H1 (cell line): ENCODE measurements around the gene NME4. TPM values are rescaled to one million over a fixed set of nuclear protein-coding genes. Genes with fewer than 3 reads are reported as not detected.

Source experiments
- CTCF ChIA-PET: fragments of 300-600 bp; sonication (Branson Sonifier 250); formaldehyde crosslinking; loops from one replicate; lab custom pipeline; 2021; ENCODE audit not compliant: partially characterized antibody; lab: Charles Lee
- POLR2A ChIA-PET: fragments of 300-600 bp; sonication (Branson Sonifier 250); formaldehyde crosslinking; loops from one replicate; lab custom pipeline; 2021; ENCODE audit warnings: inconsistent platforms; ENCODE audit not compliant: partially characterized antibody; lab: Charles Lee
- DNase-seq, 2 experiments: peaks; one replicate each; pipeline versions ENCODE4 v3.0.0 to v3.0.0-alpha.2; 2010 to 2022; ENCODE audit warnings: low spot score in 2 of 2, low read depth in 1 of 2, mixed read lengths in 1 of 2
- FAIRE-seq: peaks from 2 replicates; lab custom pipeline; 2011; peaks lifted over from hg19 to GRCh38; lab: Jason Lieb, UNC
- H2AFZ ChIP-seq: 2 replicates; pipeline ENCODE4 v1.8.1; 2012; ENCODE audit warnings: low read length, inconsistent platforms
- H2AK5ac ChIP-seq: 2 replicates; pipeline ENCODE4 v1.6.1; 2013; ENCODE audit warnings: low read depth, low read length
- H2BK120ac ChIP-seq: replicated peaks from 2 replicates; pipeline ENCODE3; 2013; ENCODE audit warnings: low read depth, low read length, inconsistent platforms
- H2BK12ac ChIP-seq: 2 replicates; pipeline ENCODE4 v1.6.1; 2013; ENCODE audit warnings: low read depth, low read length
- H2BK15ac ChIP-seq: 2 replicates; pipeline ENCODE4 v1.6.1; 2013; ENCODE audit warnings: low read length
- H2BK20ac ChIP-seq: 2 replicates; pipeline ENCODE4 v1.6.1; 2013; ENCODE audit warnings: low read length
- H2BK5ac ChIP-seq: 2 replicates; pipeline ENCODE4 v1.6.1; 2013; ENCODE audit warnings: low read depth, low read length
- H3K14ac ChIP-seq: 2 replicates; pipeline ENCODE4 v1.6.1; 2013; ENCODE audit warnings: inconsistent platforms; ENCODE audit not compliant: insufficient read length
- H3K18ac ChIP-seq: 2 replicates; pipeline ENCODE4 v1.6.1; 2013; ENCODE audit warnings: low read length; ENCODE audit errors: extremely low read depth
- H3K23ac ChIP-seq: 2 replicates; pipeline ENCODE4 v1.6.1; 2013; ENCODE audit warnings: inconsistent platforms; ENCODE audit not compliant: insufficient read length
- H3K23me2 ChIP-seq: 2 replicates; pipeline ENCODE4 v1.6.1; 2013; ENCODE audit warnings: low read depth, low read length
- H3K27ac ChIP-seq: 2 replicates; pipeline ENCODE4 v1.6.1; 2011; ENCODE audit warnings: low read depth, low read length, inconsistent platforms
- H3K27me3 ChIP-seq, 4 experiments: replicated peaks in 1 of 4; 1 replicate in 1 of 4; 2 replicates in 3 of 4; pipeline versions ENCODE4 v1.6.1 to v1.8.1; 2011 to 2013; ENCODE audit warnings: low read length in 3 of 4, mild to moderate bottlenecking in 3 of 4, inconsistent platforms in 2 of 4, mixed read lengths in 2 of 4, moderate library complexity in 1 of 4; ENCODE audit not compliant: control insufficient read depth in 3 of 4, insufficient read depth in 3 of 4; ENCODE audit errors: extremely low read depth in 1 of 4
- H3K36me3 ChIP-seq, 4 experiments: 2 replicates each; pipeline versions ENCODE4 v1.6.1 to v1.8.1; 2011 to 2013; ENCODE audit warnings: mild to moderate bottlenecking in 4 of 4, low read length in 3 of 4, moderate library complexity in 2 of 4, control low read depth in 1 of 4, inconsistent platforms in 1 of 4; ENCODE audit not compliant: insufficient read depth in 4 of 4, control insufficient read depth in 2 of 4
- H3K4ac ChIP-seq: replicated peaks from 2 replicates; pipeline ENCODE3; 2013; ENCODE audit warnings: low read length, low read depth, mixed read lengths, inconsistent platforms; ENCODE audit not compliant: insufficient read length
- H3K4me1 ChIP-seq, 4 experiments: replicated peaks in 1 of 4; 1 replicate in 1 of 4; 2 replicates in 3 of 4; pipeline versions ENCODE4 v1.6.1 to v1.8.1; 2011 to 2013; ENCODE audit warnings: low read length in 3 of 4, inconsistent platforms in 2 of 4, mixed read lengths in 1 of 4; ENCODE audit not compliant: insufficient read depth in 4 of 4, control insufficient read depth in 3 of 4
- H3K4me2 ChIP-seq, 2 experiments: 2 replicates each; pipeline versions ENCODE4 v1.6.1 to v1.8.1; 2011 to 2013; ENCODE audit warnings: low read depth in 2 of 2, low read length in 2 of 2, control low read depth in 1 of 2, inconsistent platforms in 1 of 2, mild to moderate bottlenecking in 1 of 2; ENCODE audit not compliant: insufficient read depth in 1 of 2
- H3K4me3 ChIP-seq, 4 experiments: fragments of 200-600, 300-600 bp in 1 of 4; sonication (generic), shearing (Covaris generic), sonication (Bioruptor Twin) in 1 of 4; 2 replicates each; pipeline versions ENCODE4 v1.5.1 to v1.8.1; 2011 to 2016; ENCODE audit warnings: low read length in 4 of 4, low read depth in 3 of 4, control low read depth in 2 of 4, inconsistent platforms in 2 of 4, mild to moderate bottlenecking in 2 of 4, mixed read lengths in 1 of 4, moderate library complexity in 1 of 4; ENCODE audit not compliant: insufficient read depth in 2 of 4; ENCODE audit errors: extremely low read depth in 1 of 4
- H3K56ac ChIP-seq: replicated peaks from 2 replicates; pipeline ENCODE3; 2013; ENCODE audit warnings: low read depth, mild to moderate bottlenecking, mixed read lengths, low read length, inconsistent platforms; ENCODE audit not compliant: insufficient read length
- H3K79me1 ChIP-seq: 2 replicates; pipeline ENCODE4 v1.6.1; 2013; ENCODE audit warnings: low read depth, low read length, control low read depth
- H3K79me2 ChIP-seq, 2 experiments: 2 replicates each; pipeline versions ENCODE4 v1.6.1 to v1.8.1; 2012 to 2013; ENCODE audit warnings: low read length in 2 of 2, mild to moderate bottlenecking in 2 of 2, inconsistent platforms in 1 of 2; ENCODE audit not compliant: insufficient read depth in 2 of 2, control insufficient read depth in 1 of 2
- H3K9ac ChIP-seq, 4 experiments: replicated peaks in 1 of 4; 1 replicate in 1 of 4; 2 replicates in 3 of 4; pipeline versions ENCODE4 v1.6.1 to v1.8.1; 2011 to 2013; ENCODE audit warnings: low read depth in 3 of 4, low read length in 3 of 4, control low read depth in 2 of 4, mild to moderate bottlenecking in 2 of 4, moderate library complexity in 2 of 4, inconsistent platforms in 1 of 4; ENCODE audit errors: extremely low read depth in 1 of 4
- H3K9me3 ChIP-seq, 2 experiments: 2 replicates each; pipeline versions ENCODE4 v1.6.1 to v1.8.1; 2012 to 2013; ENCODE audit warnings: mild to moderate bottlenecking in 2 of 2, moderate library complexity in 2 of 2, control low read depth in 1 of 2, inconsistent platforms in 1 of 2, low read depth in 1 of 2, low read length in 1 of 2, mixed read lengths in 1 of 2; ENCODE audit not compliant: insufficient read depth in 2 of 2
- H4K20me1 ChIP-seq, 2 experiments: replicated peaks in 1 of 2; 2 replicates each; pipeline versions ENCODE3 to v1.8.1; 2011 to 2013; ENCODE audit warnings: inconsistent platforms in 2 of 2, low read length in 2 of 2, mild to moderate bottlenecking in 1 of 2; ENCODE audit not compliant: insufficient read depth in 2 of 2, control insufficient read depth in 1 of 2
- H4K5ac ChIP-seq: 2 replicates; pipeline ENCODE4 v1.6.1; 2013; ENCODE audit warnings: low read length, low read depth, mixed read lengths, inconsistent platforms; ENCODE audit not compliant: insufficient read length
- H4K8ac ChIP-seq: 2 replicates; pipeline ENCODE4 v1.8.0; 2013; ENCODE audit warnings: mild to moderate bottlenecking, moderate library complexity, low read length, inconsistent platforms; ENCODE audit not compliant: insufficient read depth; ENCODE audit errors: extremely low read depth
- H4K91ac ChIP-seq: replicated peaks from 2 replicates; pipeline ENCODE3; 2013; ENCODE audit warnings: low read length, mixed read lengths, inconsistent platforms; ENCODE audit not compliant: insufficient read length
- TBP ChIP-seq: IDR thresholded peaks from 2 replicates; pipeline ENCODE4 v1.6.1; 2011; ENCODE audit warnings: low read depth, low read length, improper control_type of control experiment
- WGBS, 2 experiments: shearing (Covaris generic) in 1 of 2; methylation state at CpG; one replicate each; pipeline versions ENCODE4 v1.1.6 to v1.1.7; 2013 to 2015; ENCODE audit warnings: low lambda C conversion rate in 2 of 2, mixed read lengths in 2 of 2, inconsistent platforms in 1 of 2, low coverage in 1 of 2, missing lambda C conversion rate in 1 of 2; ENCODE audit not compliant: insufficient replicate concordance in 2 of 2, insufficient coverage in 1 of 2, insufficient read length in 1 of 2; ENCODE audit errors: extremely low coverage in 1 of 2, missing lambda C conversion rate in 1 of 2; 5-methylcytosine and 5-hydroxymethylcytosine counted together
- polyA plus RNA-seq, 7 experiments: library from polyadenylated mRNA; depleted of rRNA in 3 of 7; stranded (reverse) in 5 of 7; unstranded in 2 of 7; fragments of >200 nt in 5 of 7; fragments of 200-250 nt in 2 of 7; gene quantifications; 1 replicate in 5 of 7; 2 replicates in 1 of 7; 4 replicates in 1 of 7; pipeline versions ENCODE4 v1.2.1 to v1.2.3, GENCODE V29; 2011 to 2013; ENCODE audit warnings: missing spikeins in 2 of 7, mixed read lengths in 2 of 7
- total RNA-seq: library from RNA; stranded (reverse); fragmentation: NEBNext Ultra II Directional; extraction: Animal tissue kit (Norgen Biotek cat#: 25700); gene quantifications from 2 replicates; pipeline ENCODE4 v1.2.1, GENCODE V29; 2021

NME4 gene
- total and polyA plus RNA-seq, 2 of the 8 experiments (the other 6 are each of a cell fraction or from before 2014, with no cell fraction given): 408 to 863 TPM

DNA sequence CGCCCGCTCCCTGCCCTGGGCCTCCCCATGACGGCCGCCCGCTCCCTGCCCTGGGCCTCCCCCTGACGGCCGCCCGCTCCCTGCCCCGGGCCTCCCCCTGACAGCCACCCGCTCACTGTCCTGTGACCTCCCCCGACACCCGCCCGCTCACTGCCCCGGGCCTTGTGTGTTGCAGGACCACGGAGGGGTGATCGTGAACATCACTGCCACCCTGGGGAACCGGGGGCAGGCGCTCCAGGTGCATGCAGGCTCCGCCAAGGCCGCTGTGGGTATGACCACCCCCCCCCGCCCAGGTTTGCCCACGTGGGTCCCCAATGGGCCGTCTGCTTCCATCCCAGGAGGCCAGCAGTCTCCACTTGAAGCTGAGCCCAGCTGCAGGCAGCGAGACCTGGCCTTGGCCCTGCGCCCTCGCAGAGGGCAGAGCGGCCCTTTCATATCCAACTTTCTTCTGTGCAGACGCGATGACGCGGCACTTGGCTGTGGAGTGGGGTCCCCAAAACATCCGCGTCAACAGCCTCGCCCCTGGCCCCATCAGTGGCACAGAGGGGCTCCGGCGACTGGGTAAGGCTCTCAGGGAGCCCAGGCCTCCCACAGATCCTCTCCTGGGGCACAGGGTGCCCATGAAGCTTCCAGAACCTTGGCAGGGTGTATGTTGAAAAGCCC is 13.6 kb downstream of the NME4 start:
- Histone ChIP-seq H2BK120ac (no peak overlapping the region), H3K18ac (no peak overlapping the region), H3K23ac (no peak overlapping the region), H3K27me3 (no peaks in the 10 kb centered on the region), H3K56ac (no peak overlapping the region), H3K14ac (no peak overlapping the region), H2BK20ac (no peak overlapping the region), H4K91ac (no peak overlapping the region), H3K79me1 (no peaks in the 10 kb centered on the region), H3K9me3 (no peaks in the 10 kb centered on the region), H3K9ac (no peak overlapping the region), H2BK5ac (no peak overlapping the region), H3K36me3 (peaks cover 0 to 3% (median 1%) of the 10 kb centered on the region in 4 experiments; a peak in 2 of 8 replicates), H2AFZ (no peak overlapping the region), H4K8ac (no peak overlapping the region), H4K5ac (no peak overlapping the region), H4K20me1 (peaks cover 0 to 1% of the 10 kb centered on the region in 2 experiments), H2BK12ac (no peak overlapping the region), H3K27ac (no peak overlapping the region), H3K79me2 (no peaks in the 10 kb centered on the region), H3K4ac (no peak overlapping the region), H3K23me2 (no peaks in the 10 kb centered on the region), H3K4me1 (no peaks in the 10 kb centered on the region), H3K4me3 (no peak overlapping the region), H2AK5ac (no peak overlapping the region), H2BK15ac (no peak overlapping the region), H3K4me2 (no peak overlapping the region)
- POLR2A ChIA-PET: interaction anchor here (0.5 to 2.2 kb wide), 9 partner anchors 9 to 48 kb away, joined by 3 to 10 read pairs (median 6); partner anchors contain the start of gene DECR2
- 94% methylated on average over 22 of the region's 36 CpGs; no CpG with 5 or more reads in 1 of the 2 experiments for WGBS, 2 experiments
- FAIRE-seq: no peak
- CTCF ChIA-PET: interaction anchor here (0.7 to 1.2 kb wide), 3 partner anchors 9 to 77 kb away, joined by 3 read pairs; no protein-coding TSS in a partner anchor
- DNase-seq: no peak
- no peak for TF ChIP-seq TBP
